Measurements from ENCODE around the gene SLC6A19. TPM values are rescaled to one million over a fixed set of nuclear protein-coding genes. Genes with fewer than 3 reads are reported as not detected.

The SLC6A19 gene
- polyA plus RNA-seq, 3 donors = not detected

GRCh38 chr5:1184481-1184880, 16.9 kb upstream of the SLC6A19 start:
- WGBS (ENCODE audit: insufficient coverage) = 91% methylated on average over 7 of the region's 7 CpGs
- TF ChIP-seq CTCF (IDR thresholded peaks at IDR 0.05) = no peak
- Histone ChIP-seq H3K4me2 (replicated peaks; ENCODE audit: extremely low read depth, low read length, poor library complexity, severe bottlenecking) (no peak overlapping the region), H4K20me1 (ENCODE audit: insufficient read depth, low read length) (no peaks in the 10 kb centered on the region), H3K4me3 (replicated peaks in 1 of 3; ENCODE audit: low read depth in 2 of 3, low read length in 3 of 3) (no peak overlapping the region), H3K9ac (ENCODE audit: insufficient read depth, low read length, poor library complexity, severe bottlenecking) (no peak overlapping the region), H3K4me1 (ENCODE audit: control insufficient read depth in 1 of 2, insufficient read depth in 2 of 2, low read length in 2 of 2) (no peaks in the 10 kb centered on the region), H2AFZ (ENCODE audit: insufficient read depth, low read depth, low read length, poor library complexity, severe bottlenecking) (no peak overlapping the region), H3K9me3 (replicated peaks in 1 of 2; ENCODE audit: control insufficient read depth in 1 of 2, insufficient read depth in 1 of 2, low read length in 2 of 2) (no peaks in the 10 kb centered on the region), H3K27me3 (ENCODE audit: control insufficient read depth in 2 of 2, insufficient read depth in 2 of 2, low read length in 2 of 2) (no peaks in the 10 kb centered on the region), H3K79me2 (ENCODE audit: insufficient read depth, low read length) (no peaks in the 10 kb centered on the region), H3K27ac (ENCODE audit: low read depth in 1 of 2, low read length in 2 of 2) (no peak overlapping the region), H3K36me3 (replicated peaks in 1 of 2; ENCODE audit: control insufficient read depth in 1 of 2, insufficient read depth in 2 of 2, low read length in 2 of 2) (no peaks in the 10 kb centered on the region)
- Mint-ChIP-seq H3K27ac (no peak overlapping the region), H3K4me3 (no peak overlapping the region), H3K4me1 (no peaks in the 10 kb centered on the region), H3K9me3 (no peaks in the 10 kb centered on the region), H3K36me3 (no peaks in the 10 kb centered on the region), H3K27me3 (ENCODE audit: low read depth in 3 of 3) (peaks cover 0 to 4% (median 3%) of the 10 kb centered on the region in 3 donors)
- DNase-seq = no peak
- intact Hi-C loops (cut with micrococcal nuclease) = no loop called here

- no peaks in the 10 kb centered on the region for H3K36me3 ChIP-seq (replicated peaks in 1 of 2; ENCODE audit: control insufficient read depth in 1 of 2, insufficient read depth in 2 of 2, low read length in 2 of 2)
- no peaks in the 10 kb centered on the region for H3K36me3 Mint-ChIP-seq
- H3K4me2 ChIP-seq (replicated peaks; ENCODE audit: extremely low read depth, low read length, poor library complexity, severe bottlenecking) = no peak overlapping the region
- no peak overlapping the region for H3K9ac ChIP-seq (ENCODE audit: insufficient read depth, low read length, poor library complexity, severe bottlenecking)
- no peaks in the 10 kb centered on the region for H3K27me3 ChIP-seq (ENCODE audit: control insufficient read depth in 2 of 2, insufficient read depth in 2 of 2, low read length in 2 of 2)
- H3K4me1 Mint-ChIP-seq = no peaks in the 10 kb centered on the region
- H3K4me1 ChIP-seq (ENCODE audit: control insufficient read depth in 1 of 2, insufficient read depth in 2 of 2, low read length in 2 of 2) = no peaks in the 10 kb centered on the region
- no peaks in the 10 kb centered on the region for H3K79me2 ChIP-seq (ENCODE audit: insufficient read depth, low read length)
- intact Hi-C loops (cut with micrococcal nuclease) = no loop called here
- H3K9me3 ChIP-seq (replicated peaks in 1 of 2; ENCODE audit: control insufficient read depth in 1 of 2, insufficient read depth in 1 of 2, low read length in 2 of 2) = no peaks in the 10 kb centered on the region
- H3K4me3 Mint-ChIP-seq = no peak overlapping the region
- no peak for TF ChIP-seq CTCF (IDR thresholded peaks at IDR 0.05)
- H3K27me3 Mint-ChIP-seq (ENCODE audit: low read depth in 3 of 3) = peaks cover 2 to 7% (median 4%) of the 10 kb centered on the region in 3 donors
- no peak overlapping the region for H3K27ac Mint-ChIP-seq
- H2AFZ ChIP-seq (ENCODE audit: insufficient read depth, low read depth, low read length, poor library complexity, severe bottlenecking) = no peak overlapping the region
- 97% methylated on average over 5 of the region's 10 CpGs for WGBS (ENCODE audit: insufficient coverage)
- no peaks in the 10 kb centered on the region for H4K20me1 ChIP-seq (ENCODE audit: insufficient read depth, low read length)
- H3K9me3 Mint-ChIP-seq = no peaks in the 10 kb centered on the region
- no peak overlapping the region for H3K27ac ChIP-seq (ENCODE audit: low read depth in 1 of 2, low read length in 2 of 2)
- no peak for DNase-seq
- no peak overlapping the region for H3K4me3 ChIP-seq (replicated peaks in 1 of 3; ENCODE audit: low read depth in 2 of 3, low read length in 3 of 3)
Observed at GRCh38 chr5:1185038-1185627, 16.3 kb upstream of the SLC6A19 start.

All from CD14-positive monocyte (primary cell).